Left ventricle myocardium inferior (tissue), 1 donor: ENCODE measurements around the gene HLA-DRA. TPM values are rescaled to one million over a fixed set of nuclear protein-coding genes. Genes with fewer than 3 reads are reported as not detected.

Experiments used
- DNase-seq: peaks from one replicate; pipeline ENCODE4 v3.0.0-alpha.2; 2020
- H3K27ac ChIP-seq: fragments of 200-600 bp; replicated peaks from 2 replicates; pipeline ENCODE4 v1.8.0; 2021
- H3K27me3 ChIP-seq: fragments of 200-600 bp; 2 replicates; pipeline ENCODE4 v1.8.0; 2021; ENCODE audit warnings: low read depth
- H3K36me3 ChIP-seq: fragments of 200-600 bp; 2 replicates; pipeline ENCODE4 v1.8.0; 2021
- H3K4me1 ChIP-seq: fragments of 200-600 bp; 2 replicates; pipeline ENCODE4 v1.8.0; 2021
- H3K4me3 ChIP-seq: fragments of 200-600 bp; 2 replicates; pipeline ENCODE4 v1.8.0; 2021; ENCODE audit warnings: mild to moderate bottlenecking, moderate library complexity
- H3K9me3 ChIP-seq: fragments of 200-600 bp; replicated peaks from 2 replicates; pipeline ENCODE4 v1.8.0; 2021
- CTCF ChIP-seq: fragments of 200-600 bp; IDR thresholded peaks from 2 replicates; pipeline ENCODE4 v1.8.0; 2021; ENCODE audit warnings: antibody characterized with exemption, mild to moderate bottlenecking, borderline replicate concordance
- intact Hi-C: fragments of 100-400 bp; cut with micrococcal nuclease; formaldehyde crosslinking; loops from one replicate; pipeline ENCODE4 v1.11.0; 2022
- long read RNA-seq: library from polyadenylated mRNA; unstranded; transcript quantifications from one replicate; pipeline ENCODE4 v2.0.0, GENCODE V29; 2021
- total RNA-seq: library from RNA; stranded (reverse); fragmentation: NEBNext Ultra II Directional; extraction: Animal tissue kit (Norgen Biotek cat#: 25700); gene quantifications from one replicate; pipeline ENCODE4 v1.2.1, GENCODE V29; 2021
- donor health status: DM: no; HTN: yes; CAD: no; lungs with severe emphysema.

HLA-DRA gene
- total RNA-seq, result 87.3 TPM
- long read RNA-seq, transcript HLA-DRA-202 (5 exons, 1,280 nt), result major isoform, 31 of 40 reads
- long read RNA-seq, partial matches to known transcripts, result 8 of 40 reads
- long read RNA-seq, other reads (novel, unspliced or antisense), result 1 of 40 reads

GRCh38 chr6:32439602-32440214, at the start of gene HLA-DRA:
Gene HLA-DRA, plus strand, starts transcription at chr6:32439887. Its CDS starts 64 bp downstream, at chr6:32439951.
- intact Hi-C loops, result no loop called here
- peaks cover 9% of the 10 kb centered on the region for H3K4me1 ChIP-seq
- H3K27me3 ChIP-seq, result no peaks in the 10 kb centered on the region
- DNase-seq, result no peak
- H3K4me3 ChIP-seq, result peak within 1 kb of the TSS; percentile 65
- peaks cover 21% of the 10 kb centered on the region for H3K36me3 ChIP-seq
- peak within 1 kb of the TSS; percentile 80 for H3K27ac ChIP-seq
- H3K9me3 ChIP-seq, result no peaks in the 10 kb centered on the region
- TF ChIP-seq CTCF, result no peak

DNA sequence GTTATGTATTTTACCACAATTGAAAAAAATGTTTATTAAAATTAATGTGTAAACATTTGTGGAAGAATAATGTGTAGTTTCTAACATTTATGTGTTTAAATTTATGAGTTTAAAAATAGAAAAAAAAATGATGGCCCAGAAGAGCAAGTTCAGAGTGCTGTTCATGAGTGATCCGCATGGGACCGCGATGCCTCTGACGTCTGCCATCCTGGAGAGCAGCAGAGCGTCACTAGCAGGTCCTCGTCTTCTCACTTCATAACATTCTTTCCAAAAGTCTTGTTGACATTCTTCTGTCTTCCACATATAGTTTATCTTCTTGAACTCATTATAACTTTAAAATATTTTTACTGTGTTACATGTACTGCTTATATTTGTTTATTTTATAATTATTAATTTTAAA, 48.2 kb upstream of the HLA-DRA start:
- TF ChIP-seq CTCF, result no peak
- DNase-seq, result no peak
- peaks cover 14% of the 10 kb centered on the region for H3K27me3 ChIP-seq
- peaks cover 15% of the 10 kb centered on the region for H3K4me1 ChIP-seq
- no peak overlapping the region for H3K27ac ChIP-seq
- H3K9me3 ChIP-seq, result no peaks in the 10 kb centered on the region
- H3K36me3 ChIP-seq, result no peaks in the 10 kb centered on the region
- no peak overlapping the region for H3K4me3 ChIP-seq
- intact Hi-C loops, result no loop called here

DNA sequence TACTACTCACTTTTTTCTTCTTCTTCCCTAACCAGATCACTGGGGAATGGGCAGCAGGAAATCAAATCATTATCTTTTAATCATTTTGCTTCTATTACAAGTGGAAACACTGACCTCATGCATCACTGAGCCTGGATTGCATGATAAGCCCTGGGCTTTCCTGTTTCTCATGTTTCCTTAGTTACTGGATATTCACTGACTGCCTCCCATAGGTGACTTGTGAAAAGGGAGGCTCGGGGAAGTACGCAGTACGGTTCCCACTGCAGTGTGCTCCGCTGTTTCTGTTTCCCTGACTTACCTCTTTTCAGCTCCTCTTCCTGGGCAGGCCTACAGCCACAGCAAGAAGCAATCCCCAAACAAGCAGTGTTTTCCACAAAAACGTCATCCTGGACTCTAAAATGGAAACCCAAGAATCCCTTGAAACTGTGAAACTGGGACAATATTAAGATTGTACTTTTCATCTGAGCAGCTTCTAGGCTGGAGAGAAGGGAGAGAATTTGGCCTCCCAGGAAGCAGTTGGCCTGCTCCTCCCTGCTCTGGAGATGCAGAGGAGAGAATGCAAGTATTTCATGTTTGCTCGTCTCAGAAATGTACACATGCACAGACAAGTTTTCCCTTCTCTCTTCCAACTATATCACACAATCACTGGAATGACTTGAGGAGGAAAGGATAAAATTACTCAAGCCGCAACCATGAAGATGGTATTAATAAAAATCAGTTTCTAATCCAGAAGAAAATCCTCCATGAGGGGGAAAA, 45.8 kb upstream of the HLA-DRA start:
- Histone ChIP-seq H3K27ac (peak overlapping the region; percentile 76), H3K9me3 (no peaks in the 10 kb centered on the region), H3K4me3 (peak overlapping the region; percentile 24), H3K27me3 (peaks cover 11% of the 10 kb centered on the region), H3K36me3 (no peaks in the 10 kb centered on the region), H3K4me1 (peaks cover 15% of the 10 kb centered on the region)
- intact Hi-C loops, result no loop called here
- DNase-seq, result no peak
- no peak for TF ChIP-seq CTCF

DNA sequence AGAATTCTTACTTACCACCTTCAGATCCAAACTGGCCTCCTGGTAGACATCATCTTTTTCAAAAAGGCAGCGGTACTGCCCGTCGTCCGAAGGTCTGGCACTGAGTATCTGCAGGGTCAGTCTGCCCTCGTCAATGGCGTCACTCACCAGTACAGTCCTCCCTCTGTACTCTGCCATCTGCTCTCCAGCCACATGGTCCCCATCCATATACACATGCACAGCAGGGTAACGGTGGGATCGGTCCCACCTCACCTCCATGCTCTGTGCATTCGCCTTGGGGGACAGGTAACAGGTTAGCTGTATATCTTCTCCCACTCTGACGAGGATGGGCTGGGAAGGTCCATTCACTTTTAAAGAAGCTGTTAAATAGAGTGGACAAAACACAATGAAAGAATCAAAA, 43.7 kb upstream of the HLA-DRA start:
- H3K4me3 ChIP-seq, result no peak overlapping the region
- DNase-seq, result no peak
- H3K9me3 ChIP-seq, result no peaks in the 10 kb centered on the region
- H3K4me1 ChIP-seq, result peaks cover 15% of the 10 kb centered on the region
- no peaks in the 10 kb centered on the region for H3K36me3 ChIP-seq
- intact Hi-C loops, result no loop called here
- H3K27me3 ChIP-seq, result peaks cover 21% of the 10 kb centered on the region
- TF ChIP-seq CTCF, result no peak
- H3K27ac ChIP-seq, result no peak overlapping the region

DNA sequence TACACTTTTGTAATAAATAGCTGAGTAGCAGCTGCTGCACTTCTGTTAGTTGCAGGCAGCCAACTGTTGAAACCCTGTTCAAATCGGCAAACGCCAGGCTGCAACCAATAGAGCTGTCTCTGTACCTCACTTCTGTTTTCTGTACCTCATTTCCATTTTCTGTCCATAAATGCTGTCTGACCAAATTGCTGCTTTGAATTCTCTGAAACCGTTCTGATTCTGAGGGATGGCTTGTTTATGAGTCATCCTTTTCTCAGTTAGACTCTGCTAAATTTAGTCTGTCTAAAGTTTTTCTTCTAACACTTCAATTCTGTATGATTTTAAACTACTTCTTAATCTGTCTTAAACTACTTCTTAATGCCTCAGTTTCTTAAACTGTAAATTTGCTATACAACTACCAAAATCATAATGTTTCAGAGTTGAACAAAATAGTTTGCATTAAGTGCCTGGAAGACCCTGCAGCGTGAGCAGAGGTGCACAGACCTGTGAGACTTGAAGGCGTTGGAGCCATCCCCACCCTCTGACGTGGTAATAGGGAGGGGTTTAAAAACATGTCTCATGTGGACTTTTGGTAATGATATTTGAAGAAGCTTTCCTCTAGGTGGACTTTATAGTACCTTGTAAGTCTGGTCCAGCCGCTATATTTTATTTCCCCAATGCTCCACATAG, 42.3 kb upstream of the HLA-DRA start:
- no peak overlapping the region for H3K4me3 ChIP-seq
- H3K27me3 ChIP-seq, result peaks cover 30% of the 10 kb centered on the region
- no peak for DNase-seq
- H3K36me3 ChIP-seq, result no peaks in the 10 kb centered on the region
- no peak overlapping the region for H3K27ac ChIP-seq
- no peak for TF ChIP-seq CTCF
- H3K9me3 ChIP-seq, result no peaks in the 10 kb centered on the region
- intact Hi-C loops, result no loop called here
- H3K4me1 ChIP-seq, result peaks cover 15% of the 10 kb centered on the region
